ENCODE measurements around the gene KIF3C. TPM values are rescaled to one million over a fixed set of nuclear protein-coding genes. Genes with fewer than 3 reads are reported as not detected.

KIF3C gene
- total RNA-seq, 2 donors from 2014 or later, result 4.0 to 4.2 TPM

DNA sequence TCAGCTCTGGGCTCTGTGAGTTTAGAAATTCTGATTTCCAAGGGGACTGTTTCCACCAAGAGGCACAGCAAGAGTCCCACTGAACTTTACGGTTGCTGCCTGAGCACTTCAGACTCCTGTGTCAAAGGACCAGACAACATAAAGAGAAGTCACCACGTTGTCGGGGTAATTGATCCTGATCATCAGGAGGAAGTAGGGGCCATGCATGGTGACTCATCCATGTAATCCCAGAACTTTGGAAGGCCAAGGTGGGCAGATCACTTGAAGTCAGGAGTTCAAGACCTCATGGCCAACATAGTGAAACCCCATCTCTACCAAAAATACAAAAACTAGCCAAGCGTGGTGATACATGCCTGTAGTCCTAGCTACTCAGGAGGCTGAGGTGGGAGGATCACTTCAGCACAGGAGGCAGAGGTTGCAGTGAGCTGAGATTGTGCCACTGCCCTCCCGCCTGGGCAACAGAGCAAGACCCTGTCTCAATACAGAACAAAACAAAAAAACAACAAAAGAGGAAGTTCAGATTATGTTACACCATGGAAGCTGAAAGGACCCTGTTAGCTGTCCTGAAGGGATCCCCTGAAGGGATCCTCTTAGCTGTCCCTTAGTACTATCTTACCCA lies 94.6 kb downstream of the KIF3C start:
- Mint-ChIP-seq H3K27ac (no peak overlapping the region), H3K4me3 (no peak overlapping the region)
- no peak for ATAC-seq (replicated peaks in 1 of 2)

GRCh38 chr2:25885933-25886332 lies 96.4 kb downstream of the KIF3C start:
- Mint-ChIP-seq H3K27me3 (ENCODE audit: low read depth) (no peaks in the 10 kb centered on the region), H3K36me3 (ENCODE audit: insufficient read depth in 2 of 2) (no peaks in the 10 kb centered on the region), H3K9me3 (peaks cover 0 to under 1% of the 10 kb centered on the region in 2 donors), H3K4me1 (ENCODE audit: low read depth) (peaks cover 13% of the 10 kb centered on the region), H3K27ac (no peak overlapping the region), H3K4me3 (no peak overlapping the region)
- ATAC-seq (replicated peaks in 1 of 2) (no peak), DNase-seq (no peak)

More for the DNA sequence above, 94.6 kb downstream of the KIF3C start:
- Mint-ChIP-seq H3K27me3 (ENCODE audit: low read depth) (no peaks in the 10 kb centered on the region), H3K36me3 (ENCODE audit: insufficient read depth in 2 of 2) (no peaks in the 10 kb centered on the region), H3K9me3 (no peaks in the 10 kb centered on the region), H3K4me1 (ENCODE audit: low read depth) (no peaks in the 10 kb centered on the region)
- no peak for DNase-seq

DNA sequence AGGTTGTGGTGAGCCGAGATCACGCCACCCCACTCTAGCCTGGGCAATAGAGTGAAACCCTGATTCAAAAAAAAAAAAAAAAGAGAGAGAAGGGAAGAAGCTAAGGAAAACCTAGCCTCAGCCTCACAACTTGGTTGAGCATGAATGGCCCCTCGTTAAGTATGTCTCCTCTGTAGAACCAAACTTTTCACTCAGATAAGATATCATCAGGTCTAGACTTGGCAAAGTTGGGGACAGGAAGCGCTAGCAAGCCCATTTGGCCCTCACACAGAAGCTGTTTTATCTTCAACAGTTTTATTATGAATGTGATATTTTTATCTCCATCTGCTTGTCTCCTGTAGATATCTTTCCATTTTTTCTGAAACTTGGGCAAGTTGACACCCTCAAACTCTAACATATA lies 100.5 kb downstream of the KIF3C start:
- no peaks in the 10 kb centered on the region for H3K27me3 Mint-ChIP-seq (ENCODE audit: low read depth)
- peaks cover 4% of the 10 kb centered on the region in 2 donors for H3K36me3 Mint-ChIP-seq (ENCODE audit: insufficient read depth in 2 of 2)
- no peak overlapping the region for H3K4me3 Mint-ChIP-seq
- H3K27ac Mint-ChIP-seq, result no peak overlapping the region
- ATAC-seq (replicated peaks in 1 of 2) (no peak), DNase-seq (no peak)
- H3K4me1 Mint-ChIP-seq (ENCODE audit: low read depth), result peaks cover 44% of the 10 kb centered on the region
- H3K9me3 Mint-ChIP-seq, result peaks cover 0 to 4% of the 10 kb centered on the region in 2 donors

GRCh38 chr2:25879133-25879730 lies 103.1 kb downstream of the KIF3C start:
- H3K27me3 Mint-ChIP-seq (ENCODE audit: low read depth), result no peaks in the 10 kb centered on the region
- peak overlapping the region; percentile 96 to 100 for H3K4me3 Mint-ChIP-seq
- peak overlapping the region; percentile 99 for H3K27ac Mint-ChIP-seq
- ATAC-seq (replicated peaks in 1 of 2), result no peak
- H3K4me1 Mint-ChIP-seq (ENCODE audit: low read depth), result peaks cover 62% of the 10 kb centered on the region
- DNase-seq, result no peak
- peaks cover 4 to 8% of the 10 kb centered on the region in 2 donors for H3K36me3 Mint-ChIP-seq (ENCODE audit: insufficient read depth in 2 of 2)
- H3K9me3 Mint-ChIP-seq, result peaks cover 0 to 4% of the 10 kb centered on the region in 2 donors

DNA sequence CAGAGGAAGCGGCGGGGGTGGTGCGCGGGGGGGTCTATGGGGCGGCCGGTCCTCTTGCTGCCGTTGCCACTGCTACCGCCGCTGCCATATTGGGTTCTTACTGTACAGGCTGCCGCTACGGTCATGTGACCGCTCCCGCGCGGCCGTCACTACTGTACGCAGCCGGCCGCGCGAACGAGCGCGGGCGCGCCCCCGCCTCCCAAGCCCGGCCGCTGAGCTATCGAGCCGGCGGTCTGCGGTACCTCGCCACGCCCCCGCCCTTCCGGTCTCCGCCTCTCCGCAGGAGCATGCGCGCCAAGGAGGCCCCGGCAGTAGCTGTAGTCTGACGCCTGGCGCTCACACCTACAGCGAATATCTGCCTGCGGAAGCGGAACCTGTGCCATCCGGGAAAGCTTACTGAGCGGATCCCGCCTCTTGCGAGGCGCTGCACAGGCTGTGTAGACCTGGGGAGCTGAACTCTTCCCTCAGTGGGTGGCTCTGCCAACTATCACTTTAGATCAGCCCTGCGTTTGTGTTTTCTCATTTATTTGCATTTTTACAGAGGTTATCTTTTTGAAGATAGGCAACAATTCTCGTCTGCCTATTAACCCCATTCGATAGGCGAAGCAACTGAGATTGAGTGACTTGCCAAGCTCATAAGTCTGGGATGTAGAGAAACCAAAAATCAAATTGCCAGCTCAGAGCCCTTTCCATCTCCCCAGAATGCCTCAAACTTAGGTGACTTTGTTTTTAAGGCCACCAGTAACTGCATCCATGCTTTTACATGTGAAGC lies 103.8 kb downstream of the KIF3C start, which contains the start of gene ASXL2:
Gene ASXL2, minus strand, starts transcription at position 127 of the 772 bp plus-strand sequence. CDS start 265 bp downstream, outside the sequence.
- Mint-ChIP-seq H3K4me1 (ENCODE audit: low read depth) (peaks cover 66% of the 10 kb centered on the region), H3K27me3 (ENCODE audit: low read depth) (no peaks in the 10 kb centered on the region), H3K27ac (peak within 1 kb of the TSS; percentile 99), H3K4me3 (peak within 1 kb of the TSS; percentile 96 to 100), H3K9me3 (peaks cover 0 to 4% of the 10 kb centered on the region in 2 donors), H3K36me3 (ENCODE audit: insufficient read depth in 2 of 2) (peaks cover 4 to 8% of the 10 kb centered on the region in 2 donors)
- ATAC-seq (replicated peaks in 1 of 2) (peak; percentile 89 to 90), DNase-seq (peak; percentile 97 to 98)

GRCh38 chr2:25877431-25878360 lies 104.6 kb downstream of the KIF3C start:
- DNase-seq, result peak; percentile 54 to 59
- Mint-ChIP-seq H3K27me3 (ENCODE audit: low read depth) (no peaks in the 10 kb centered on the region), H3K9me3 (peaks cover 0 to 4% of the 10 kb centered on the region in 2 donors), H3K4me3 (peak overlapping the region; percentile 96 to 100), H3K4me1 (ENCODE audit: low read depth) (peaks cover 67% of the 10 kb centered on the region), H3K36me3 (ENCODE audit: insufficient read depth in 2 of 2) (peaks cover 4 to 8% of the 10 kb centered on the region in 2 donors), H3K27ac (peak overlapping the region; percentile 99)
- ATAC-seq (replicated peaks in 1 of 2), result peak; percentile 49 to 50

Other genes with a start within 250 kb of the KIF3C start
- gene ASXL2, start 104.0 kb downstream of the KIF3C start, total RNA-seq, result 10 to 100 TPM; 38.9 to 39.8 TPM
- gene RAB10, start 51.6 kb upstream of the KIF3C start, total RNA-seq, result 100 to 1,000 TPM; 137 to 147 TPM
- gene GAREM2, start 190.6 kb upstream of the KIF3C start, total RNA-seq, result 1 to 10 TPM; 1.4 to 1.9 TPM